HK-2 (cell line): ENCODE data around the gene CDH22.

Experiments
- DNase-seq: peaks from one replicate; pipeline ENCODE4 v3.0.0-alpha.2; 2018; ENCODE audit not compliant: unreplicated experiment

The CDH22 gene

DNA sequence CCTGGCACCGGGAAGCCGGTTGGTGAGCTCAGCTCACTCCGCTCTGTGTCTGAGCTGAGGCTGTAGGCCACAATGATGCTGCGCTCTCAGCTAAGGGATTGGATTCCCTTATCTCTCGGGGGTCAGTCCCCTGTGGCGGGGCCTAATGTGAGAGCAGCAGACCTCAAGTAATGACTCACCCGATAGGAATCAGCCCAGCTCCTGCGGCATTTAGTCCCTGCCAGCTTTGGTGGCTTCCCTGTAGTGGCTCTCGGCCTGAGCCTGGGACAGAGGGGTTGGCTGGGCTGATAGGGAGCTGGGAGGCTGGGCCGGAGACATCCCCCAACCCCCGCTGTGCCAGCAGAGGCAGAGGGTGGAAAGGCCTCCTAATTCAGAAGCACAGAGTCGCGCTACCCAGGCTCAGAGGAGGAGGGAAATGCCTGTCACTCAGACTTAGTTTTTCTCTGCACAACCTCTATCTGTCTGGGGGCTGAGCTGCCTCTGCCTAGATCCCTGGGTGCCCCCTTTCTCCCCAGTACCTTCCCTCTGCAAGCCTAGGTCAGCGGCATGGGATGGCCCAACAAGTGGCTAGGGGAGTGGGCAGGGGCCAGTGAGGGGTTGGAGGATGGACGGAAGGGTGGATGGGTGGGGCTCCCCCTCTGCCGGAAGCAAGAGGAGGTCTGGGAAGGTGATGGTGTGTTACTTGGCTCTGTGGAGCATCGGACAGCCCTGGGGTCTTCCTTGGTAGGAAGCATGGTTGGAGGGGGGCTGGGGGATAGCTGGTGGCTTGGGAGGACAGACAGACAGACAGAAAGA, 92.2 kb downstream of the CDH22 start:
- DNase-seq: peak; percentile 78

DNA sequence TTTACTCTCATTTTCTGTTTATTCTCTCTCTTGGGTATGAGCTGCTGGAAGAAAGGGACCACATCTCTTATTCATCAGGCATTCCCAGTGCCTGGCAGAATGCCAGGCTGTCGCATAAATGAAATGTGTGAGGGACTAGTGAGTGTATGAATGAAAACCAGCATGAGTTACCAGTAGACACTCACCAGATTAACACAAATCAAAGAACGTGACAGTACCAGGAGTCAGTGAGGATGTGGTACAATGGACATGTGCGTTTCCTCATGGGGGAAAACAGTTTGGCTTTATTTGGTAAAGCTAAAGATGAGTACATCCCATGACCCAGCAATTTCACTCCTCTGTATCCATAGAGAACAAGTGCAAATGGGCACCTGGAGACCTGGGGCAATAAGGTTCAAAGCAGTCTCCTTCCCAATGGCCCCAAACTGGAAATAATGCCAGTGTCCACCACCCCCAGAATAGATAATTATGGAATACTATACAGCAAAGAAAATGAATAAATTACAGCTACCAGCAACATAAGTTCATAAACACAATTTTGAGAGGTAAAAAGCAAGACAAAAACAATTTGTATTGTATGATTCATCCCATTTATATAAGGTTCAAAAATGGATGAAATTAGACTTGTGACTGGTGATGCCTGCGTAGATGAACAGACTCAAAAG, 93.3 kb downstream of the CDH22 start:
- DNase-seq: no peak

- no peak for DNase-seq
Observed at GRCh38 chr20:46213946-46214823, 94.1 kb downstream of the CDH22 start.

DNA sequence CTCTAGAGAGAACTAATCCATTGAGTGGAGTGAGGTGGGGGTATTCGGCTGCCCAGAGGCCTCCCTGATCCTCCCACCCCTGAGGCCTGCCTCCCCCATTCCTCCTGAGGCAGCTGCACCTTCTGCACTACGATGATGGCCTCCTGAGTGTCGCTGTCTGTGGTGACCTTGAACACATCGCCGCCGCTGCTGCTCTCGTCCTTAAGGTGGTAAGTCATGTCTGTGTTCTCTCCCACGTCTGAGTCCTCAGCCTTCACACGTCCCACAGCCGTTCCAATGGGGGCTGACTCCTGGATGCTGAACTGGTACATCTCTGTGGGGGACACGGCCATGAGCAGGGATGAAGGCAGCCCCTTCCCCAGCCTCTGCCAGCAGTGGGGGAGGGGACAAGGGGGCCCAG, 95.4 kb downstream of the CDH22 start:
- DNase-seq: no peak

DNA sequence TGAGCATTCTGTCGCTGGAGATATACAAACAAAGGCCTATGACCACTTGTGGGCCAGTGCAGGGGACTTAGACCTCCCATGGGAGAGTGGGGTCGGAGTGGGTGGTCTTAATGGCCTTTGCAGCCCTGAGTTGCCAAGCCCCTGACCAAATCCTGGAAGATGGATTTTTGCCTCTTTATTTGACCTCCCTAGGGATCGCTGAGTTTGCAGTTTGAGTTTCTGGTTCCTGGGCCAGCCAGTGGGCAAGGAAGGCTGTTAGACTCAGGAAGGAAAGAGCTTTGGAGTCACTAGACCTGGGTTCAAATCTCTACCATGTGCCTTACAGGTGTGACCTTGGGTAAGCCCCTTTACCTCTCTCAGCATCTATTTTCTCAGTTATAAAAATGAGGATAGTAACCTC, 96.0 kb downstream of the CDH22 start:
- DNase-seq: no peak

- no peak for DNase-seq
Observed at GRCh38 chr20:46211331-46211722, 97.0 kb downstream of the CDH22 start.

DNA sequence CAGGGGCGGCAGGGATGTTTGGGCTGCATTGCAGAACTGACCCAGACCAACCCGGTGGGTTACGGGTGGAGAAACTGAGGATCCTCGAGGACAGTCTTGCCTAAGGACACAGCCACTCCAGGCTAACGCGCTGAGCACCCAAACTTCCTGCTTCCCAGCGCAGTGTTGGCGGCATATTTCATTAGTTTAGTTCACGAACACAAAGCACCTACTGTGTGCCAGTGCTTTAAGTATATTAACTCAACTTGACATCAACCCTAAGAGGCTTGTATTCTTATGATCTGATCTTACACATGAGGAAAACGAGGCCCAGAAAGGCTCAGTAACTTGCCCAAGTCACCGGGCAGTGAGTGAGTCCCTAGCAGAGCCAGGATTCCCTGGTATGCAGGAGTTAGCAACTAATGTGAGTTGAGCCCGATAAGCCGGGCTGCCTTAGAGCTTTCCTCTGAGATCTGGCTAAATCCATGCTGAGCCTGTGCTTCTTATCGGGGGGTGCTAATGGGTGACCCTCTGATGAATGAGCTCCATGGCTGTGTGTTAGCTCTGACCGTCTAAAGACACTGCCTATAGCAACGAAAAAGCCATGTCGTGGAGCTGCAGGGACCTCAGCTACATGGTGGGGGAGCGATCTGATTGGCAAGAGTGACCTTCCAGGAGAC, 97.5 kb downstream of the CDH22 start:
- DNase-seq: no peak

DNA sequence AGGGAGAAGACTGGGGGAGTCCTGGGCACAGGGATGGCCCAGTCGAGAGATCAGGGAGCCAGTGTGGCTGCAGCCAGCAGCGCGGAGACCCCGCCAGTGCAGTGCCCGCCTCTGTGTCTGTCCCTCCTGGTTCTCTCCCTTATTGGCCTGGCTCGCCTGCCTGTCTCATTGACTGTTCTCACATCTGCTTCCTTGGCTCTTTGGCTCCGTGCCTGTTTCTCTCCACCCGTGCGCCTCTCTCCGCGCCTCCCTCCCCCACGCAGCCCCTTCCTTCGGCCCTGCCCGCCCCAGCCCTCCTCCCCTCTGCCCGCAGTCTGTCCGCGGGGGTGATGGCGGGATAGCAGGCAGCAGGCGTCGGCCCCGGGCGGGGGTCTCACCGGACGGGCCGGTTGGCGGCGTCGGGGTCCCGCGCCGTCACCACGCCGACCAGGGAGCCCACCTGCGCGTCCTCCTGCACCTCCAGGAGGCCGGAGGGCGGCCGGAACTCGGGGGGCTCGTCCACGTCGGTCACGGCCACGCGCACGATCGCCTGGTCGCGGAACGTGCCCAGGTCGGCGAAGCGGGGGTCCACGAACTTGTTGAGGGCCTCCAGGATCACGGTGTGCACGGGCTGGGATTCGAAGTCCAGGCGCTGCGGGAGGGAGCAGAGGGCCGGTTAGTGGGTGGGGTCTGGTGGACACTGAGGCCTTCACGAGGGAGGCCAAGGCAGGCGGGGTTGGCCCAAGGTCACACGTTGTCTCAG, 98.2 kb downstream of the CDH22 start:
- no peak for DNase-seq

DNA sequence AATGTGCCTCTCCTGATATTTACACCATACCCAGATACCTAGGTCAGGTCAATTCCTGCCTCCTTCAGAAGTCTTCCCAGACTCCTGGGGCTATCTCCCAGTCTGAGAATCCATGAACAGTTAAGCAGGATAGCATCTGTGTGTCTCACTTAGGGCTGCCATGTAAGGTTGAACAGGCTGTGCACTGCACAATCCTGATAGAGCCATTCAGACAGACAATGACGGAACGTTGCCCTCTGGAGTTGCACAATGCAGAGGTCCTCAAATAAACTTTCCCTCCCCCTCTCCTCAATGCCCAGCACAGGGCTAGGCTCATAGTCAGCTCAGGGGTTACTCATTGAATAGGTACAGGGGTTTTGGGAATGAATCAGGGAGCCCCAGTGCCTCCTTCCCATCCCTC, 100.5 kb downstream of the CDH22 start:
- DNase-seq: no peak

- DNase-seq: no peak
Observed at GRCh38 chr20:46206992-46207549, 101.2 kb downstream of the CDH22 start.

GRCh38 chr20:46206025-46206424, 102.3 kb downstream of the CDH22 start:
- DNase-seq: peak; percentile 38

DNA sequence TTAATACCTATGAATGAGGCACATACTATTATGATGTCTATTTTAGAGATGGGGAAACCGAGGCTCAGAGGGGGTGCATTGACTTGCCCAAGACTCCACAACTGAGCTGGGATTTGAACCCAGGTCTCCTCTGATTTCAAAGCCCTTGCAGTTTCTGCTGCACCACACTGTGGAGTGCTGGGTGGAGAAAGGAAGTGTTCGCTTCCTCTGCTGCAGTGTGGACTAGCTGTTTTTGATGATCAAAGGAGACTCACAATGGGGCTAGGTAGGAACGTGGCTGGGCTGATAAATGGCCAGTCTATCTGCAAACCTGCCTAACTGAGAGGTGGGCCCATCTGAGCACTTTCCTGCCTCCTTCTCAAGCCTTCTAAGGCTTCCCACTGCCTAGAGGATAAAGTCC, 102.9 kb downstream of the CDH22 start:
- no peak for DNase-seq

DNA sequence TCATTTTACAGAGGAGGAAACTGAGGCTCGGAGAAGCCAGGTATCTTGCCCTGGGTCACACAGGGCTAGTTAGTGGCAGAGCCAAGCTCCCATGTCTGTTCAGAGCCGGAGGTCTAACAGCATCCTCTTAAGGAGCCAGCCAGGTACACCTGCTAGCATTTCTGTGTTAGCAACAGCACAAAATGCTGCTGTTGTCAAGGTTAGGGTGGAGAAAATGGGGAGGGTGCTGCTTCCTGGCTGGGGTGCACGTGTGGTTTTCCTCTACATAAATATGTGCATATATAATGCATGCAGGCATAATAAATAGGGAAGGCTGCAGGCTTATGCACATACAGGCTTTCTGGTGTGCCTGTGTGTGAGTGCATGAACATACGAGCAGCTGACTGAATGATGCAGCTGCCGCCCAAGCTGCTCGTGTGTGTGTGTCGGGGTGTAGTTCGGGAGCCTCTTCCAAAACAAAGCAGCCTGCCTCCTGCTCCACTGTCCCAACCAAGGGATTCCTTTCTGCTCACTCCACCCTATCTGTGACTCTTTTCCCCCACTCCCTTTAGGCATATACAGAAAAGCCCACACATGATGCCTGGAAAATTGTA, 103.6 kb downstream of the CDH22 start:
- DNase-seq: no peak

DNA sequence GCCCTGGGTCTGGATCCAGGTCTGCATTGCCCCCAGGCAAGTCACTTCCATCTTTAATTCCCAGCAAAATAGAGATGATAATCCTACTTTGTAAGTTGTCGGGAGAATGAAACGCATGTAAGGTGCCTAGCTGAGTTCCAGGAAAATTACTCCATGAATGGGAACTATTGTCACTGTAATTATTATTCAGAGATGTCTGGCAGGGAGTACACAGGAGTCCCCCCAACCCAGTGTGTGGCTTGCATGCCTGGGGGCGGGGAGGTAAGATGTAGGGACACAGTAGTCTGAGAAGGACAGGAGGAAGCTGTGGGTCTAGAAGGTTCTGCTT, 104.8 kb downstream of the CDH22 start:
- no peak for DNase-seq

DNA sequence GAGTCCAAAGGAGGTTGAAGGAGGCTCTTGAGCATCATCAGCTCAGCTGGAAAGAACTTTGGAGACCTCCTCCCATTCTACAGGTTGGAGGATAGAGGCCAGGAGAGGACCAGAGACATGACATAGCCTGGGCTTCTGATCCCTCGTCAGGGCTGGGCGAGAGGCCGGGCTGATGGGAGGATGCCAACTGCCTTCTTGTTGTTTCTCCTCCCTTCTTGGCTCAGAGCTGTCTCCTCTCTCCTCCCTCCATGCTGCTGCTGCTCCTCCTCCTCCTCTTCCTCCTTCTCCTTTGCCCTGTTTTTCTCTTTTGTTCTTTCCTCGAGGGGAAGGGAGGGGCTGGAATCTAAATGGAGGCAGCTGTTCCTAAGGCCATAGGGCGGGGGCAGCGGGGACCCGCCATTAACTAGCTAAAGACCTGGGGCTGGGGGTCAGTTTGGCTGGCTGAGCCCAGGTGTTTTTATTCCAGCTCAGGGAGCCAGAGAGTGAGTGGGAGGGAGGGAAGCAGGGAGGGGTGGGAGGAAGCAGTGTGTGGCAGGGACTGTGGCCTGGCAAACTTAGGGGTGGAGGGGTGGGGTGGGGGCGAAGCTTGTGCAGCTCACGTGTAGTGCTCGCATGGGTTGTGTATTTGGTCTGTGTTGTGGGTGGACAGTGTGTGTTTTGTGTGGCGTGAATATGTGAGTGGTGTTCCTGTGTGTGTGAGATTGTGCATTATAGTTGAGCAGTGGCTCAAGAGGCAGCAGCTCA, 105.4 kb downstream of the CDH22 start:
- no peak for DNase-seq

DNA sequence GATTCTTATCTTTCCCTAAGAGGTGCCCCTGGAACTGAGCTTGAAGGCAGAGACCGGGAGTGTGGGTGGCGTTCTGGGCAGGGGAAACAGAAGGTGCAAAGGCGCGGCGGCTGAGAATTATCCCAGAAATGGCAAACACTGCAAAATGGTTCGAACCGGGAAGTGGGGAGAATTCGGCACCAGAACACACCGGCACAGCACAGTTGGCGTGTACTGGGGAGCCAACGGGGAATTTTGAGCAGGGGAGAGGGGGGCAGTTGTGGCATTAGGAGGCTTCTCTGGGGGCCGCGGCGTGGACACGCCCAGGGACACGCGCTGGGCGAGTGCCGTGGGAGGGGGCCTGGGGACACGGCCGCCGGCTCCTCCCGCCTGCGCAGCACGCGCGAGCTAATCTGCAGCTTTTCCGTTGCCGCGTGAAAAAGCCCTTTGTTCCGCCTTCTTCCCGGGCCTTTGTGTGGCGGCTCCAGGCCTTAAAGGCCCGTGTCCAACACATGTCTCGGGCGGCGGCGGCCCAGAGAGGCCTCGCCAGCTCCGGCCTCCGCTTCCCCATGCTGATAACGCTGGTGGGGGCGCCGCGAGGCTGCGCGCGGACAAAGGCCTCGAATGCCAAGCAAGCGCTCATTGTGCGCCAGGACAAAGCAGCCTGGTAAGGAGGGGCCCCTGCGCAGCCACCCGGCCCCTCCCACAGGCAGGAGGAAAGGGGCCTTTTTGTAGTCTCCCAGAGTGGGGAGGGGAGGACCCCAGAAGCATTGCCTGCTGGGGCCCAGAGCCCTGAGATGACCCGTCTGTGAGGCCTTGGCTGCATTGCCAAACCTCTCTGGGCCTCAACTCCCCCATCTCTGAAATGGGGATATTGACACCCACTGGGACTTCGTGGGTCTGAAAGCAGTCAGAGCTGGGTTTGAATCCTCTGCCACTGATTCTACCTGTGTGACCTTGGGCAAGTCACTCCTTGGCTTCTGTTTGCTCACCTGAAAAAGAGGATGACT, 107.4 kb downstream of the CDH22 start:
- DNase-seq: no peak

DNA sequence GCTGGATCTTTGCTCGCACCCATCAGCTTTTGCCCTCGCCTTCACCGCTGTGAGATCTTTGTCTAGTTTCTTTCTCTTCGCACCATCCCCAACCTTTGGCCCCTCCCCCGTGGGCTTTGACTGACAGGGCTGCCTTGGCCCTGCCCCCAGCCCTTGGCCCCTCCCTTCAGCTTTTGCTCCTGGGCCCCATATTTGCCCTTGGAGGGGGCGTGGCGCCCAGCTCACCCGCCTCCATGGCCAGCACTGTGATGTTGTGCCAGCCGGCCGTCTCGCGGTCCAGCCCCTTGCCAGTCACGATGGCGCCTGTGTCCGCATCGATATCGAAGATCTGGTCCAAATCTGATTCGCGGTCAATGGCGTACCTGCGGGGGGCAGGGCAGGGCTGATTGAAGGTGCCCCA, 109.1 kb downstream of the CDH22 start:
- DNase-seq: no peak

DNA sequence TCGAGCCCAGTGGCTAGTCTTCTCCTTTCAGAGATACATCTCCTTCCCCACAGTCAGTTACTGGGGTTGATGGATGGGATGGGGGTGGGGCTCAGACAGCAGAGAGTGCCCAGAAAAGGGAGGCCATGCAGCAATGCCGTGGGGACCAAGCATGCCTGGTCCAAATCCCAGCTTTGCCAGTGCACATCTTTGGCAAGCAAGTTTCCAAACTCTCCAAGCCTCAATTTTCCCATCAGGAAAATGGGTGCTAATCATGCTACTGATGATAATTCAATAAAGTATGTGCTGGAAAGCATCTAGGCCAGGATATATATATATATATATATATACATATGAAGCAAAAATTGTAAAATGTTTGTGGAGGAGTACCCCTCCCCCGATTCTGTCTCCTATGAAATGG, 111.3 kb downstream of the CDH22 start:
- no peak for DNase-seq
